T1000 (cell line): ENCODE results near the gene LBHD2.

Experiments used
- DNase-seq: peaks from one replicate; lab custom pipeline; 2025; ENCODE audit warnings: mixed read lengths; lab: John Stamatoyannopoulos, UW

Gene LBHD2

DNA sequence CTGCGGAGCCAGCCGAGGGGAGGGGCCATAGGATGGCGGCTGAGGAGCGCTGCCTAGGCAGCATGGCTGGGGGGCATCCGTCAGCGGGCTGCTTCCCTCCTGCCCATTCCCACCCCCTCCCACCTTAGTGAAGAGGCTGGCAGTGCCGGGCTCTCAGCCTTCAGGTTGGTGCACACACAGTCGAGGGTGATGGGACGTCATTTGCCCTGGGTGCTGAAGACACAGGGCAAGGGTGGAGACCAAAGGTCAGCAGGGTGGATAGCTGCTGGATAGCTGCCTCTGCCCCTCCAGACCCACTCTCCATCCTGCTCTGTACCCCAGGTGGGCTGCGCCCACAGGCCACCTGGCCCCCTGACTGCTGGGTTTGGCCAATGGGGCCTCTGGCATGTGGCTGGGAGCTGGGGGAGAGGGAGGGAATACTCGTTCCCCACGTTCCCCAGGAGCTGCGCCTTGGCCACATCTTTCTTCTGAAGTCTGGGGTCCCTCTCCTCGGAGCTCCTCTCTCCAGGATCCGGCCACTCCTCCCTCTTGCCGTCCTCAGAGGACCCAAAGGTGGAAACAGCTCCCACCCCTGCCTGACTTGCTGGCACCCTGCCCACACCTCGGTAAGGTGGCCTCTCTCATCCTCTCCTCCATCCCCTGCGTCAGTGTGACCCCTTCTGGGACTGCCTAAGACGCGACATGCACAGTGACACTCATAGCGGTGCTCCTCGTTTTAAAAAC, 15.5 kb upstream of the LBHD2 start:
- no peak for DNase-seq

DNA sequence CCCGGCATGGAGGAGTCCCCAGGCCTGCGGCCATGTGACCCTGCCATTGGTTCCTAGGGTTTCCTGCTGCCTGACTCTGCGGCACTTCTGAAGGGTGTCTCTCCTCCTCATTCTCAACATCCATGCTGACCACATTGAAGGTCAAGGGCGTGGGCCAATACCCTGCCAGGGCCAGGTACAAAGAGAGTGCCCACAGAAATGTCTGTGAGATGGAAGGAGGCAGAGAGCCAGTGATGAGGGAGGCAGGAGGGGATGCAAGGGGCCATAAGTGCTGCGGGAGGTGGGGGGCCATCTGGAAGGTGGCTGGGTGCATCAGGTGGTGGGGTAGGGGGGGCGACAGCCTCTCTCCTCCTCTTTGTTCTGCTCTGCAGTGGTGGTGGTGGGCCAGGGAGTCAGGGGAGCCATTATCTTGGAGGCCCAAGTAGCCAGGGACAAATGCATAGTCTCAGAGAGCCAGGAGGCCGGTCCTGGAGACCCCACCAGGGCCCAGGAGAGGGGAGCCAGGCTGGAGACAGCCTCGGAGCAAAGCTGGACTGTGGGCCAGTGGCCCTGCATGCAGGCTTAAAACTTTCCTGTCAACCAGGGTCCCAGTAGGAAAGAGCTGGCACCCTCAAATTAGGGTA, 13.6 kb upstream of the LBHD2 start:
- no peak for DNase-seq

DNA sequence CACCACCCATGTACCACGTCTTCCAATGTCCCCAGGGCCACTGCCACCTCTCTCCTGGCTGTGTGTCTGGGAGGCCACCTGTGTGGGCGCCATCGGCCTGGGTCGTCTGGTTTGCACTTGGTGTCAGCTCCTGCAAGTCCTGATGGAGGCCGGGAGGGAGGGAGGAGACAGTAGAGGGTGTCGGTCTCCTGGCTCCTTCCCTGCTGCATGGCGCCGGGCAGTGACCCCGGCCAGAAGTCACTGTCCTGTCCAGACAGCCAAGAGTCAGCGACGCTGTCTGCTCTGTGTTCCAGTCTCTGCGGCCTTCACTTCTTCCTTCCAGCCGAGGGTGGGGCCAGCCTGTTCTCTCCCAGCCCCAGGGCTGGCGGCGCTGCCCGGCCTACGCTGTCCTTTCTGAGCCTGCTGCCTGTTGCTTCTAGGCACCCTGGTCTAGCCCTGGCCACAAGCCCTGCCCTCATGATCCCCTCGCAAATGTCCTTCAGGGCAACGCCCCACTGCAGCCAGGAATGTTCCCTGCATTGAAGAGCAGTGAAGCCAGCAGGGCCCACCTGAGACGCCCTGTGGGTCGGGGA, 13.0 kb upstream of the LBHD2 start:
- no peak for DNase-seq

DNA sequence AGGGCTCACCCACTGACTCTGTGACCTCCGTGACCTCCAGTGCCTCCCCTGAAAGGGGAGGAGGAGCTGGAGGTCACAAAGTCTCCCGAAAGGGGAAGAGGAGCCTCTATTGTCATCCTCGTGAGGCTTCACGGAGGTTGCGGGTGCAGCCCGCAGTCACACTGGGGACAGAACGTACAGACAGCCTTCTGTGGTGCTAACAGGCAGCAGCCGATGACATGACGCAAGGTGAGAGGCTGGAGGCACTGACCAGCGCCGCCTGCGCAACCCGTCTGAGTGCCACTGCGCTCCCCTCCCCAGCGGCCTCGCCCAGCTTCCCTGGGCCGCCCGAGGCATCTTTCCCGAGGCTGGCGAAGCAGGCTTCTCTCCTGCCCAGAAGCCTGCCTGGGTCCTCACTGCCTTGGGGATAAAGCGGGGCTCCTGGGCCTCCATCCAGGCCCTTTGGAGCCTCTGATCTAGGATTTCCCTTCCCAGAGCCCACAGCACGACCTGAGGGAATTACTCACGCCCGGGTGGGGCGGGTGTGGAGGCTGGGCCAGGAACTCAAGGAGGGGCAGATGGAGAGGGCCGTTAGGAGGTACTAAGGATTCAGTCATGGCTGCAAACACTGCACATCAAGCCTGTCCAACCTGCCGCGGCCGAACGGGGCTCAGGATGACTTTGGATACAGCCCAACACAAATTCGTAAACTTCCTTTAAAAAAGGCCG, 12.3 kb upstream of the LBHD2 start:
- DNase-seq = no peak

DNA sequence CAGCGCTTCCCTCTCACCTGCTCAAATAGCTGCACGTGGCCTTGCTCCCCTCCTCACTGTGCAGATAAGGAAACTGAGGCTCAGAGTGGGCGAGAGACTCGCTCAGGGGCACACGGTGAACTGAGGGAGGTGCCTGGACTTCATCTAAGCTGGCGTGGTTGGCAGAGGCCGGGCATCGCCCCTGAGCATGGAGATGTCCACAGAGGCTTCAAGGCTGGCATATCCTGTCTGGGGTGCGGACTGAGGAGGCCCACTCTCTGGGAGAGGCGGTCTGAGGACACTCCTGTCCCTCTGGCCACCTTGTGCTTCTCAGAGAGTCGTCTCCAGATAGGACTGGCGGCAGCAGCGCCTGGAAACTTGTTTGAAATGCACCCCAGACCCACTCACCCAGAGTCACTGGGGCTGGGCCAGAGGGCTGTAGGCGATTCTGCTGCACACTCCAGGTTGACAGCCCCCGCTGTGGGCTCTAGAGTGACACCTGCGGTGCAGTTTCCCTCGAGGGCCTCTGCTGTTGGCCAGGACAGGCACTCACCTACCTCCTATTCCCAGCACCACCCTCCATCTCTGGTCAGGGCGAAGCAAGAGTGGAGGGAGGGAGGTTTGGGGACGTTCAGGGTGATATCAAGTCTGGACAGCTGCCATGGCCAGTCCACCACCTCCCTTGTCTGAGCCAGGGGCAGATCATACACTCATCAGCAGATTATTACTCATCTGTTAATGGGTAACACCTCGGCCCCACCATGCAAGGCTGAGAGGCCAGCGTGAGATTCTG, 11.2 kb upstream of the LBHD2 start:
- no peak for DNase-seq

DNA sequence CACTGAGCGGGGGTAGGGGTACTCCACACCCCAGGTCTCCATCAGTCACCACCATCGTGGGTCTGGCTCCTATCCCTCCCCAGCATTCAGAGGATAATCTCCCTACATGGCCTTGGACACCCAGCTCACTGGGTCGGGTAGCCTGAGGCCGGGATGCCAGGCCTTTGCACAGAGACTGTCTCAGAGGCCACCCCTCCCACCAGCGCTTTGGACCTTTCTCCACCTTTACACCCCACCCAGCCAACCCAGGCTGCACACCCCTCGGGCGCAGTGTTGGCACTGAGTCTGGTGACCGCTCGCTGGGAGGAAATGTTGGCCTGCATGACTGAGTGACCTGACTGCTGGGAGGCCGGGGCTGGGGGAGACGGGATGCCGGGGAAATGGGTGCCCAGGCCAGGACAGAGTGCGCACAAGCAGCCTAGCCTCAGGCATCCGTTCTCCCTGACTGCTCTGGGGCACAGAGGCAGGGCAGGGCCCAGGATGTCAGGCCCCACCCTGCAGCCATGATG, 10.6 kb upstream of the LBHD2 start:
- no peak for DNase-seq

DNA sequence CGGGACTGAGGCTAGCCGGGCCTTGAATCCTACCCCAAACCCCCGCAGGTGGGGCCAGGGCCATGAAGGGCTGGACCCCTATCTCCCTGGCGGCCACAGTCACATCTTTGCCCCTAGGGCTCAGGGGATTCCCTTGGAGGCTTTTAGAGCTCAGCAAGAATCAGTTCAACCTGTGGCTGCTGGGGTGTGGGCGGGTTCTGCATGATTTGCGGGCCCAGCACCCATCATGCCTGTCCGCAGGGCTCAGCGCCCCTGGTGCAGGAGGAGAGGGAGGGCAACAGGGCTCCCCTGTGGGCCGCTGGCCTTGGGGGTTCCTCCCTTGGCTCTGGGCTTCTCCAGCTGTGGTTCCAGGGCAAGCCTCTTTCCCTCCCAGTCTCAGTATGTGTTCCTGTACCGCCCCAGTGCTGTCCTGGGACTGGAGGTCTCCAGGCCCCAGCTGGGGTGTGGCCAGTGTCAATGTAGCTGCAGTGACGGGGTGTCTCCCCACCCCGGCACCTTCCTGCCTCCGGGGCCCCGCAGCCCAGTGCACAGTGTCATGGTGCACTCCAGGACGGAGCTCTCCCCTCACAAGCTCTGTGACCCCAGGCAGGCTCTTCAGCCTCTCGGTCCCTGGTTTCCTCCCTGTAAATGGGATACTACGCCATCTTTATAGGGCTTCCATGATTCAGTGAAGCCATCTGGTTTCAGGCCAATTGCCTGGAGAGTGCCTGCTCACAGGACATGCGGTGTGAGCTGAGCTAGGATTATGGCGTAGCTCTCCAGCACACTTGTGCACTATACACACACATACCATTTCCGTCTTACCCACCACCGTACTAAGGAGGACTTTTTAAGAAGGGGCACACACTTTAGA, 9.9 kb upstream of the LBHD2 start:
- DNase-seq = no peak

DNA sequence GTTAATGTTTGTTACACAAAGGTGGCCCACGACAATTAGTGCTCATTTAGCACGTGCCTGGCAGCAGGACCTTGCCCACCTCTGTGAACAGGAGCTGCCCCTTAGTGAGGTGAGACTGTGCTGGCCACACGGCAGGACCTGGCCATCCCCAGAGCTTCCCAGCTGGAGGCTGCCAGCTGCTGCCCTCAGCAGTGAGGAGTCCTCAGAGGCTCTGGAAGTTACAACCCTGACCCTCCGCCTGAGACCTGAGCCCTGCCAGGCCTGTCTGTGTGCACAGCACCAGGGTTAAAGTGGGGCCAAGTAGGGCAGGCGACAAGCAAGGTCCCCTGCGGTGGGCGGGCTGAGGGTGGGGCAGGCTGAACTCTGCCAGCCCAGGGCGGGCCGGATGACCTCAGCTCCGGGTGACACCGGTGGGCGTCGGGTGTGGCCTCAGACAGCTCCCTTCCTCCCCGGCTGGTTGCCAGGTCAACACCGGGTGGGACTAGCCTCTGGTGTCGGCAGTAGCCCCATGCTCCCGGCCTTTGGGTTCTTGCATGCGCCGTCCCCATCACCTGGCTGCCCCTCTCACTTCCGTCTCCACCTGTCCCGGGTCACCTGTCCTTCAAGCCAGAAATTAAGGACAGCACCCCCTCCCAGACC, 9.2 kb upstream of the LBHD2 start:
- no peak for DNase-seq

DNA sequence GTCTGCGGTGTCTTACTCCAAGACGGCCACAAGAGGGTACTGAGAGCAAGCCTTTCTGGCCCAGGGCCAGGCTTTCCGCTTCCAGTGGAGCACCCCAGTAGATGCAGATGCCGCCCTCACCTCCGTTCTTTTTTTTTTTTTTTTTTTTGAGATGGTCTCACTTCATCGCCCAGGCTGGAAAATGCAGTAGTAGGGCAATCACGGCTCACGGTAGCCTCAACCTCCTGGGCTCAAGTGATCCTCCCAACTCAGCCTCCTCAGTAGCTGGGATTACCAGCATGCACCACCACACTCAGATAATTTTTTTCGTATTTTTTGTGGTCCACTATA, 5.6 kb upstream of the LBHD2 start:
- DNase-seq = peak; percentile 40

DNA sequence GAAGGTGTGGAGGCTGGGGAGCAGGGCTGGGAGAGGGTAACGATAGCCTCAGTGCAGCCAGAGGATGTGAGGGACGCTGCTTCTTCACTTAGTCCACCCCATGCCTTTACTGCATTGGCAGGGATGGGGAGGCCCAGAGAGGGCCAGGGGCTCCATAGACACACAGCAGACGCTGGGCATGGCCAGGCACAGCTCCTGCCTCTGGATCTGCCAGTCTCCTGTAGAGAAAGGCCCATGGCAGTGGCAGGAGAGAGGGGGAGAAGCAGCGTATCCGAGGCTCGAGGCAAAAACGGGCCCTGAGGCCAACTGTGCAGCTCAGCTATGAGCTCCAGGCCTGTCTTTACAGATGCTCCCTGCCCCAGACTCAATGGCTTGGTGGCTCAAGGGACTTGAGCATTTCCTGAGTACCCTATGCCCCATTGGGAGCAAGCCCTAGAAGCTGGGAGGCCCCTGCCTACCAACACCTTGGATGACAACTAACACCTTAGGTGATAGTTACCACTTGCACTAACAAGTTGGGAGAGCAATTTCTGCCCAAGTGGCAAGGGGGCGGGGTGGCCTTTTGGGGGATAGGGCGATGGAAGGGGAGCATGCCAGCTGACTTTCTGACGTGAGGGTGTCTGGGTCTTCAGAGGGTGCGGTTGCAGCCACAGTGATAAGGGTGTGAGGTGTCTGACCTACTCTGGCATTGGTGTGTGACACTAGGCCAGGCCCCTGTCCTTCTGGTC, 5.0 kb upstream of the LBHD2 start:
- no peak for DNase-seq

DNA sequence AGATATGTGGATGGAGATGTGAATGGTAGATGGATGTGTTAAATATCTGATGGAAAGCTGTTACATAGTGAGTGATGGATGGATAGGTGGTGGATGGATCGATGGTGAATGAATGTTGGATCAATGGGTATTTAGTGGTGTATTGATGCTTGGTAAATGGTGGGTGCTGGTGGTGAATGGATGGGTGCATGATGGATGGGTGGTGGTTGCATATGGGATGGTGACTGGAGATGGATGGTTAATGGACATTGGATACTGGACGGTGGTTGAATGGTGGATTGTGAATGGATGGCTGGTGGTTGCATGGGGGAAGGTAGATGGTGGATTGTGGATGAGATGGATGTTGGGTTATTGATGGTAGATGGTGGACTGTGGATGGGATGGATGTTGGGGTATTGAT, 2.1 kb upstream of the LBHD2 start:
- DNase-seq = no peak

DNA sequence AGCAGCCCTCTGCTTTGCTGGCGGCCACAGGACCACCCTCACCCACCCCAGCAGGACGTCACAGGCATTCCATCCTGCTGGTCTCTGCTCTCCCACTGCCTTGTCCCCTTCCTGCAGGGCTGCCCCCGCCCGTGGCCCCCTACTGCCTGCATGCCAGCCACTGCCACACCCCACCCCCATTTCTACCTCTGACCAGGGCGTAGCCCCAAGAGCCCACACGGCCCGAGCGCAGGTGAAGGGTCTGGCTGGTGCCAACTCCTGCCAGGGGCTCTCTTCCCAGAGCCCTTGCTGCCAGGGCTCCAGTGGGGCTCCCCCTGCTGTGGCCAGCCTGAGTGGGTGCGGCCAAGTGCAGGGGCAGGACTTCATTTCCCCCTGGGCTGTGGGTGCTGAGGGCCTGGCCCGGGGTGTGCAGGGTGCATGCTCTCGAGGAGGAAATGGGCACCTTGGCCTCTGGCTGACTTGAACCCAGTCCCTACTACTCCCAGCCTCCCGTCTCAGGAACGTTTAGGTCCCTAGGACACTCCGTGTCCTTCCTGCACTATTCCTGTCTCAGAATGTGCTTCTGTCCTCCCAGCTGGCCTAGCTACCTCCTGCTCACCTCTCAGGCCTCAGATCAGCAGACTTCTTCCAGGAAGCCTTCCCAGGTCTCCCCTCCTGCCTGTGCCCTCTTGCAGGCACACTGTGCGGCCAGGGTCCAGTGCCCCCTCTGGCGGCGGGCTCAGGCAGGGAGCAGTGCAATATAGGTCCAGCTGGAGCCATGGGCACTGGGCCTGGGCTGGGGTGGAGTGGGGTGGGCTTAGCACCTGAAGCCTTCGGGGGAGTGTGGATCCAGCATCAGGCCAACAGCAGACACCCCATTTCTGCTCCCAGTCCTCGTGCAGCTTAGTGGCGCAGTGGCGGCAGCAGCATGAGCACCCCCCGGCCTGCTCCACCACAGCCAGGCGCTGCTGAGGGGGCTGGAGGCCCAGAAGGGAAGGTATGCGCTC, 1.4 kb downstream of the LBHD2 start:
- DNase-seq = no peak

DNA sequence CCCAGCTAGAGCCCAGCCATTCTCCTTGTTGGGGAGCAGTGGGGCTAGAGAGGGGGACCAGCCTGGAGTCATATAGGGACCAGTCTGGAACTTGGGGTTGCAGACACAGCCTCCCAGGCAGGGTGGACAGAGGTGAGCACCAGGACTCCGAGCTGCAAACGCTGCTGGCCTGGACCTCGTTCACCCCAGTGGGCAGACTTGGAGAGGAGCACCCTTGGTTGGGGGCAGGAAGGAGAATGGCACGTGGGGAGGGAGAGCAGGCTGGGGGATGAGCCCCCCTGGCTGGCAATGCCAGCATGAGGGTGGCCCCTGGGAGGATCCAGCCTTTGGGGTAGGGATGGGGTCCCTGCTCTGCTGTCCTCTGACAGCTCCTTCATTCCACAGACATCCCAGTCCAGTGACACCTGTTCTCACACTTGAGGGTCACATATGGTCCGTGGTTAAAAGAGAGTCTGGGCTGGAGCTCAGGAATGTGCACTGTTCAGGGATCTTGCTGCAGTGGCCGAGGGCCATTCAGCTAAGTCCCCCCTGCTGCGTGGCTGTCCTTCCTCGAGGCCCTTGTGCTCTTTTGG, 2.8 kb downstream of the LBHD2 start:
- DNase-seq = no peak

DNA sequence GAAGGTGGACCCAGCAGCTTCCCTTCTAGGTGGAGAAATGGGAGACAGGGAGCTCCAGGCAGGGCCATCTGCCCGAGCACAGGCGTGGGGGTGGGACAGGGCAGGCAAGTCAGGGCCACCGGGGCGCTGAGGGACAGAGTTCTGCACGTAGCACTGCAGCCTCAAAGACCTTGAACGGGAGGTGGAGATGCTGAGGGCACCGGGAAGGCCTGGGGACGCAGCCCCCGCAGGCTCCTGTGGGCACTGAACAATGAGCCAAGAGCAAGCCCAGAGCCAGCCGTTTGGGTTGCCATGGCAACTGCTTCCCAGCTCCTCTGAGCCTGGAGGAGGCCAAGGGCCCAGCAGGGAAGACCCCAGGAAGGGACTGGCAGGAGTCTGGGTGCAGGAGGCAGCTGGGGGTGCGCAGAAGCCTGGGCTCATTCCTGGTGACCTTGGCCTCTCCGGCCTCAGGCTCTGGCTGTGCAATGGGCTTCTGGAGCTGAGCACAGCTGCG, 3.4 kb downstream of the LBHD2 start:
- no peak for DNase-seq

DNA sequence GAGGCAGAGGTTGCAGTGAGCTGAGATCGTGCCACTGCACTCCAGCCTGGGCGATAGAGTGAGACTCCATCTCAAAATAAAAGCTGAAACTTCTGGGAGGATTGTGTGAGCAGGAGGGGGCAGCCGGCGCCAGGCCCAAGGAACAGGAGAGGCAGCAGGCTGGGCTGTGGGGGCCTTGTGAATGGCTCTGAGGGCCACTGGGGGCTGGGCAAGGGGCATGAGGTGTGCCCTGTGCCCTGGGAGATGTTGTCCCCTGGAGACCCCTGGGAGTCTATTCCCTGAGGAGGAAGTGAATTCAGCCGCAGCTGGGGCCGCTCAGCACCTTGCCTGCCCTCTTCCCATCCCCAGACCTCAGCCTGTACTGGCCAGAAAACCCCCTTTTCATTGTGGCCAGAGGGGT, 4.9 kb downstream of the LBHD2 start:
- no peak for DNase-seq

DNA sequence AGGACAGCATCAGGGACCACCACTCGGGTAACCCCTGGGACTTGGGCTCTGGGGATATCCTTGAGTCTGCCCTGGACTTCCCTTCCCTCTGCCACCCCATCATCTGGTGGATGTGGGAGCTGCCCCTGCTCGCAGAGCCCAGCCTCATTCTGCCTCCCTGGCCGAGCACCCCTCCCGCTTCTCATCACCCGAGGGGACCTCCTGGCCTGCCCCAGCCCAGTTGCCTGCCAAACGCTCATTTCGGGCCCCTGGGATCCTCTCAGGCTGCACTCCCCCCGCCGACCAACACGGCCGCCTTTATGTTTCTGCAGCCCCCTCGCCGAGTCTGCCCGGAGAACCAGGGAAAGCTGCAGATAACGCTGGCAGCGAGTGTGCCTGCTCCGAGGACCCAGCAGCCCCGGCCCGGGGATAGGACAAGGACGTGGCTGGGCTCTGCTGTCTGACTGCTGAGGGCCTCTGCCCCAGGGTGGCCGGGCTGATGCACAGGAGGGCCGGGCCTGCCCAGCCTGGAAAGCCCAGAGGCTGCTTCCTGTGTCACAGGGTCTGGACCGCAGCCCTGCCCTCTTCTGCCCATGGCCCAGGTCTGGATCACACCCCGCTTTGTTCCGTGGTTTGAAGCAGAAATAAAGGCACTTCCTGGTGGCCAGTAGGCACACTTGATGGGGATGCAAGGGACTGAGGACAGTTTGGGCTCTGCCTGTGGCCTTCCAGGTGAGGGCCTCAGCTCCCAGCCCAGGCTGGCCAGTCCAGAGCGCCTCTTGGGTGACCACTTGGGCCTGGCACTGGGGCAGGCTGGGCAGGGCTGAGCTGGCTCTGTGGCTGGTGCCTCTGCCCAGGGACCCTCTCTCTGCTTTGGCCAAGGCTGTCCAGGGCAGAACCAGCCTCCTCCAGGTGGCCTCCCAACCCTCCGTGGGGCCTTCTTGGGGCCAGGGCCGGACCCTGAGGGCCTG, 5.7 kb downstream of the LBHD2 start:
- DNase-seq = no peak

DNA sequence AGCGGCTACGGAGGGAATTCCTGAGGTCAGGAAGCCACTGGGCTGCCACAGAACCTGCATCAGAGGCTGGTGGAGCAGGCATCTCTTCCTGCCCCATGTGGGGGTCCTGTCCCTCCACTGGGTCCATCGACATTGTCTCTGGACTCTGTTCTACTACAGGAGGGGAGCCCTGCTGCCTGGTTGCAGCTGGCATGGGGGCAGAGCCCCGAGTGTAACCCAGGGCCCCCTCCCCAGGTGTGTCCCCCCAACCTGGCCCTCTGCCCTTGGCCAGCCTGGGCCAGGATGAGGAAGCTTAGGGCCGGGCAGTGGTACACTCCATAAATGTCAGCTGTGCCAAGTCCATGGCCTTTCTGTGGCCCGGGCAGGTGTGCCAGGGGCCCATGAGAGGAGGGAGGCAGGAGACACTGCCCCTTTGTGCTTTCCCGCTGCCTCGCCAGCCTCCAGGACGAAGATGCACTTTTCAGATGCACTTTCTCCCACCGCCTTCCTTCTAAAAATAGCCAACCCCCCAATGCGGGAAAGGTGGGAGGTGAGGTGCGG, 6.5 kb downstream of the LBHD2 start:
- DNase-seq = no peak
